ENCODE measurements around the gene LOXL1. TPM values are rescaled to one million over a fixed set of nuclear protein-coding genes. Genes with fewer than 3 reads are reported as not detected.

LOXL1 gene
- total RNA-seq, 6 experiments from 2014 or later = 235 to 309 (median 288) TPM

GRCh38 chr15:73996267-73996666 is 70.0 kb downstream of the LOXL1 start:
- TF ChIP-seq, protein P1, sequence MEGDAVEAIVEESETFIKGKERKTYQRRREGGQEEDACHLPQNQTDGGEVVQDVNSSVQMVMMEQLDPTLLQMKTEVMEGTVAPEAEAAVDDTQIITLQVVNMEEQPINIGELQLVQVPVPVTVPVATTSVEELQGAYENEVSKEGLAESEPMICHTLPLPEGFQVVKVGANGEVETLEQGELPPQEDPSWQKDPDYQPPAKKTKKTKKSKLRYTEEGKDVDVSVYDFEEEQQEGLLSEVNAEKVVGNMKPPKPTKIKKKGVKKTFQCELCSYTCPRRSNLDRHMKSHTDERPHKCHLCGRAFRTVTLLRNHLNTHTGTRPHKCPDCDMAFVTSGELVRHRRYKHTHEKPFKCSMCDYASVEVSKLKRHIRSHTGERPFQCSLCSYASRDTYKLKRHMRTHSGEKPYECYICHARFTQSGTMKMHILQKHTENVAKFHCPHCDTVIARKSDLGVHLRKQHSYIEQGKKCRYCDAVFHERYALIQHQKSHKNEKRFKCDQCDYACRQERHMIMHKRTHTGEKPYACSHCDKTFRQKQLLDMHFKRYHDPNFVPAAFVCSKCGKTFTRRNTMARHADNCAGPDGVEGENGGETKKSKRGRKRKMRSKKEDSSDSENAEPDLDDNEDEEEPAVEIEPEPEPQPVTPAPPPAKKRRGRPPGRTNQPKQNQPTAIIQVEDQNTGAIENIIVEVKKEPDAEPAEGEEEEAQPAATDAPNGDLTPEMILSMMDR (IDR thresholded peaks at IDR 0.05) = no peak
- Mint-ChIP-seq H3K27me3 (ENCODE audit: insufficient read depth) (no peaks in the 10 kb centered on the region), H3K36me3 (ENCODE audit: low read depth) (peaks cover 13% of the 10 kb centered on the region), H3K4me3 (peak overlapping the region; percentile 98), H3K9me3 (no peaks in the 10 kb centered on the region), H3K4me1 (ENCODE audit: low read depth) (peaks cover 51% of the 10 kb centered on the region), H3K27ac (peak overlapping the region; percentile 82)
- no peak for DNase-seq

- Mint-ChIP-seq H3K36me3 (ENCODE audit: low read depth) (peaks cover 13% of the 10 kb centered on the region), H3K9me3 (no peaks in the 10 kb centered on the region), H3K4me1 (ENCODE audit: low read depth) (peaks cover 48% of the 10 kb centered on the region), H3K27me3 (ENCODE audit: insufficient read depth) (no peaks in the 10 kb centered on the region), H3K4me3 (peak overlapping the region; percentile 98), H3K27ac (peak overlapping the region; percentile 82)
- peak; percentile 26 for DNase-seq
- TF ChIP-seq, protein P1 (IDR thresholded peaks at IDR 0.05) = 0 out of 2 replicates have a peak, but pooled peaks have one; percentile 21
Measured at GRCh38 chr15:73996939-73997338, 70.7 kb downstream of the LOXL1 start.

DNA sequence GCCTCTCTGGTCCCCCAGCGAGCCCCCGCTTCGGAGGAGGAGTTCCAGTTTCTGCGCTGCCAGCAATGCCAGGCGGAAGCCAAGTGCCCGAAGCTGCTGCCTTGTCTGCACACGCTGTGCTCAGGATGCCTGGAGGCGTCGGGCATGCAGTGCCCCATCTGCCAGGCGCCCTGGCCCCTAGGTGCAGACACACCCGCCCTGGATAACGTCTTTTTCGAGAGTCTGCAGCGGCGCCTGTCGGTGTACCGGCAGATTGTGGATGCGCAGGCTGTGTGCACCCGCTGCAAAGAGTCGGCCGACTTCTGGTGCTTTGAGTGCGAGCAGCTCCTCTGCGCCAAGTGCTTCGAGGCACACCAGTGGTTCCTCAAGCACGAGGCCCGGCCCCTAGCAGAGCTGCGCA is 71.7 kb downstream of the LOXL1 start:
- no peak for DNase-seq
- TF ChIP-seq, protein P1 (IDR thresholded peaks at IDR 0.05) = no peak
- Mint-ChIP-seq H3K4me3 (no peak overlapping the region), H3K9me3 (no peaks in the 10 kb centered on the region), H3K4me1 (ENCODE audit: low read depth) (peaks cover 42% of the 10 kb centered on the region), H3K36me3 (ENCODE audit: low read depth) (peaks cover 13% of the 10 kb centered on the region), H3K27me3 (ENCODE audit: insufficient read depth) (no peaks in the 10 kb centered on the region), H3K27ac (no peak overlapping the region)

Other genes starting within 250 kb of the LOXL1 start
- 100 to 1,000 TPM in 3 of 6 experiments, 10 to 100 TPM in 3; 86.5 to 121 (median 105) TPM for gene CD276, start 242.1 kb upstream of the LOXL1 start, total RNA-seq (2021; fragmentation: NEBNext Ultra II Directional; extraction: Animal tissue kit (Norgen Biotek cat#: 25700))
- gene INSYN1, start 173.1 kb upstream of the LOXL1 start, total RNA-seq (2021; fragmentation: NEBNext Ultra II Directional; extraction: Animal tissue kit (Norgen Biotek cat#: 25700)) = 1 to 10 TPM in 2 of 6 experiments, under 1 TPM in 4; 0.15 to 1.3 (median 0.28) TPM
- gene TBC1D21, start 52.9 kb upstream of the LOXL1 start, total RNA-seq (2021; fragmentation: NEBNext Ultra II Directional; extraction: Animal tissue kit (Norgen Biotek cat#: 25700)) = not detected
- 10 to 100 TPM; 21.4 to 30.6 (median 24.7) TPM for gene STOML1, start 65.8 kb downstream of the LOXL1 start, total RNA-seq (2021; fragmentation: NEBNext Ultra II Directional; extraction: Animal tissue kit (Norgen Biotek cat#: 25700))
- gene PML, start 68.3 kb downstream of the LOXL1 start, total RNA-seq (2021; fragmentation: NEBNext Ultra II Directional; extraction: Animal tissue kit (Norgen Biotek cat#: 25700)) = 10 to 100 TPM; 45.2 to 51.8 (median 47.5) TPM
- not detected for gene GOLGA6A, start 156.1 kb downstream of the LOXL1 start, total RNA-seq (2021; fragmentation: NEBNext Ultra II Directional; extraction: Animal tissue kit (Norgen Biotek cat#: 25700))
- under 1 TPM in 1 of 6 experiments, not detected in 5; 0.07 TPM for gene ISLR2, start 204.1 kb downstream of the LOXL1 start, total RNA-seq (2021; fragmentation: NEBNext Ultra II Directional; extraction: Animal tissue kit (Norgen Biotek cat#: 25700))
- gene ISLR, start 247.2 kb downstream of the LOXL1 start, total RNA-seq (2021; fragmentation: NEBNext Ultra II Directional; extraction: Animal tissue kit (Norgen Biotek cat#: 25700)) = 1 to 10 TPM; 1.7 to 6.3 (median 1.9) TPM

Measured in HFFc6 (cell line).